Fibroblast of skin of abdomen (primary cell): ENCODE data around the gene TEKT5.
"Not testable (repeated sequence)": the region's sequence is repeated elsewhere in the genome, so short reads cannot be mapped to it uniquely, and the experiment has no call there.

Experiments
- DNase-seq: peaks from one replicate; pipeline ENCODE4 v3.0.0-alpha.2; 2013

The TEKT5 gene

DNA sequence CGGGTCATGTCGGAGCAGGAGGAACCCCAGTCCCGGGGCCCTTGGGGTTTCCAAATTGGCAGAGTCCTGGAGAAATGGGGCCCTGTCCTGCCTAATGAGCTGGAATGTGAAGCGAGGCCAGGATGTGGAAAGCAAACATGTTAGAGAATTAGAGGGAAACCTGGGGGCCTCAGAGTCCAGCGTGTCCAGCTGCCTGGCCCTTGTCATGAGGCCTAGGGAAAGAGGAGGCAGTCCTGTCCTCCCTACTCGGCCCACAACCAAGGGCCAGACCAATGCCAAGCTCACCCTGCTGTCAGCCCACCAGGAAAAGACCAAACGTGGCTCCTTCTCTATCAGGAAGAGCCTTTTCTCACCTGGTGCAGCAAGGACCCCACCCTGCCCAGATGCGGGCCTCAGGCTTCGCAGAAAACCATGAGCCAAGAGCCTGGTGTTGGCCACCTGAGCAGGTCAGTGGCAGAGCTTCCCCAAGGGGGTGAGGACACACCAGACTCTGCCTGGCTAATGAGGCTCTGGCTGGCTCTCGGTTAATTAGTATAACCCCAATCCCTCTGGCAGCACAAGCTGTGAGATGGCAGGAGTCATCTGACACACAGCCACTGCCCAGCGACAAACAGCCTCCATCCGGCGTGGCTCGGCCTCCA lies 10.1 kb downstream of the TEKT5 start:
- DNase-seq, result no peak

- no peak for DNase-seq
These were observed 11.6 kb downstream of the TEKT5 start for GRCh38 chr16:10683170-10683569.

DNA sequence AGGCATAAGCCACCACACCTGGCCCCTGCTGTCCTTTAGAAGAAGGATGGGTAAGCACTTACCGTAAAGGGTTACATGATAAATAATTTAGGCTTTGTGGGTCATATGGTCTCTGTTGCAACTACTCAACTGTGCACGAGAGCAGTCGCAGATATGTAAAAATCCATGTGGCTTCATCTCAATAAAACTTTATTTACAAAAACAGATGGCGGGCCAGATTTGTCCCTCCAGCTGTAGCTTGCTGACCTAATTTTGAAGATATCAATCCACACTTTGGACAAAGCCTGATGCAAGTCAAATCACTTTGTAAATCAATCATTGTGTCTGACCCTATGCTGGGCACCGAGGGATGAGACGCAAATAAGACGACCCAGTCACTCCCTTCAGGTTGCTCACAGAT lies 12.1 kb downstream of the TEKT5 start:
- no peak for DNase-seq

DNA sequence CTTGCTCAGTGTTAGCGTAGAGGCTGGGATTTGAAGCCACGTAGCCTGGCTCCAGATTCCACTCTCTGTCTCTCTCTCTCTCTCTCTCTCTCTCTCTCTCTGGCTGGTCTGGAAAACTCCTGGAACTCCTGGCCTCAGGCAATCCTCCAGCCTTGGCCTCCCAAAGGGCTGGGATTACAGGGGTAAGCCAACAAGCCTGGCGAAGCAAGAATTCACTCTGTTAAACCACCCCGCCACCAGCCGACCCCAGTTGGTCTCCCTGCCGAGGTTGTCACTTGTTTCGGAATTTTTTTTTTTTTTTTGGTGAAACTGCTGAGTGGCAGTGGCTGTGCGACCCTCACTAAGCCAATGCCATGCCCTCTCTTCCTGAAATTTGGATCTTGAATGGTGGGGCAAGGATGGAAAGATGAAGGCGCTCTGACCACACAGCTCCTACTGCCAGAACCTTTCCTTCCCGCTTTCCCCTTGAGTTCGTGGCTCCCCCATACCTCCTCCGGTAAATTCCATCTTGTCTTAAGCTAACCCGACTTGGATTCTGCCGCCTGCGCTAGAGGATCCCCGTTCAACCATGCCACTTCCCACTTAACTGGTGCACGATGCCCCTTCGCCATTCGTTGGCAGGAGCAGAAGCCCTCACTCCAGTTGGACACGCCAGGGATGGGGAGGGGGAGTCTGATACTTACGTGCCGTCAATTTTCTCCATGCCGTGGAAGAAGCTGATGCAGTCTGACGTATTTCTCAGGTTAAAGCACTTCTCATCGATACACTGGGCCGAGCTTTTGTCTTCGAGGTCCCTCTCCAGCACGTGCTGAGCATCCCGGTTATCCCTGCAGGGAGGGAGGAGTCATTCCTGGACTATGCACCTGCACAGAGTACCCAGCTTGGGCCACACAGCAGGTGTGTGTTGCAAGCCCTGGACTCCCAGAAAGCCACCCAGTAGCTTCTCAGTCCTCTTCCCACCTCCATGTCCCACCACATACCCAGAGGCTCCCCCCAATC lies 13.1 kb downstream of the TEKT5 start:
- DNase-seq, result no peak

DNA sequence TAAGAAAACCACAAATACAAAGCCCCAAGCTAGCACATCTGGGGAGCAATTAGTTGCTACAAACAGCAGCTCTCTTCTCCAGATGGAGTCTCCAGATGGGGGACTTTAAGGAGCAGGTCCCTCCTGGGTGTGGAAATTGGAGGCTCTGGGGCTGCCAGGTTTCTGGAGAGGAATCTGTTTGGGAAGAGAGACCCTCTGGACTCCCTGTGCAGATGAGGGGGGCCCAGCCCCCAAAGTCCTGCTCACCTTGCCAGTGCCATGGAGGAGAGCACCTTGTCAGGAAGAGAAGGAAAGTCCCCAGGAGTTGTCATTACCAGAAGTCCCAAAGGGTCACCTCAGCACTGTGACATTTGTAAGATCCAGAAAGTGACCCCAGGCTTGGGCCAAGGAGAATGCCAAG lies 14.8 kb downstream of the TEKT5 start:
- no peak for DNase-seq

- not testable (repeated sequence) for DNase-seq
These were observed 15.3 kb downstream of the TEKT5 start for GRCh38 chr16:10679441-10679840.

- no peak for DNase-seq
These were observed 16.1 kb downstream of the TEKT5 start for GRCh38 chr16:10678655-10679054.

- DNase-seq, result no peak
These were observed 18.4 kb downstream of the TEKT5 start for GRCh38 chr16:10676284-10676683.

GRCh38 chr16:10675861-10676260 lies 18.9 kb downstream of the TEKT5 start:
- DNase-seq, result no peak

DNA sequence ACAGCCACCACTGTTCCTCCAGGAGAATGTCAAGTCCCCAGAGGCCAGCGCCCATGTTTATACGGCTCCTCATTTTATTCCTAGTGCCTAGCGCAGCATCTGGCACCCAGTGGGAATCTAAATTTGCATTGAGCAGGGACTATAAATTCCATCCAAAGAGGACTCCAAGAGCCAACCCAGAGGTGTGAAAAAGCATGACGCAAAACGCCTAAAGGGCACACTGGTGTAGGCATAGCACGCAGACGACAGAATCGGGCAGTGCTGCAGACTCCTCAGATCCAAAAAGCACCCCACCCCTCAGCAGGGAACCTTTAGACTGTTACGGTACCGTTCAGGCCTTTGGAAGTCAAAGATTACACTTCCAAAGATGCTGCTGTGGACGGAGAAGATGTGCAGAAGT lies 19.5 kb downstream of the TEKT5 start:
- no peak for DNase-seq

- no peak for DNase-seq
These were observed 23.0 kb downstream of the TEKT5 start for GRCh38 chr16:10671729-10672128.

DNA sequence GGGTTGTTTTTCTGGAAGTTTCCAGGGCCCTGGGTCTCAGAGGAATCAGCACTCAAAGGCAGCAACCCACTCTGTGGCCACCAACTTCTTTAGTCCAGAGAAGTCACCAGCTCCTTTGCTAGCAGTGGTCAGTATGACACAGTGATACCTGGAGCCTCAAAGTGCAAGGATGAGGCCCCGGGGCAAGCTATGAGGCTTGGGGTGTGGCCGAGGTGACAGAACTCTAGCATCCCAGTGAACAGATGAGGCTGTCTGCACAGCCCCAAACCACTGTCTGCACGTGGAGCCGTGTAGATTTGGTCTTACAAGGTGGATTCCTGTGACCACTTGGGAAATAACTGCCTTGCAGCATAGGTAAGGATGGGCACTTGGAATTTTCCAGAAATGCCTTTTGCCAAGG lies 24.9 kb downstream of the TEKT5 start:
- no peak for DNase-seq

- DNase-seq, result peak; percentile 22
These were observed 26.2 kb downstream of the TEKT5 start for GRCh38 chr16:10668322-10669045.

DNA sequence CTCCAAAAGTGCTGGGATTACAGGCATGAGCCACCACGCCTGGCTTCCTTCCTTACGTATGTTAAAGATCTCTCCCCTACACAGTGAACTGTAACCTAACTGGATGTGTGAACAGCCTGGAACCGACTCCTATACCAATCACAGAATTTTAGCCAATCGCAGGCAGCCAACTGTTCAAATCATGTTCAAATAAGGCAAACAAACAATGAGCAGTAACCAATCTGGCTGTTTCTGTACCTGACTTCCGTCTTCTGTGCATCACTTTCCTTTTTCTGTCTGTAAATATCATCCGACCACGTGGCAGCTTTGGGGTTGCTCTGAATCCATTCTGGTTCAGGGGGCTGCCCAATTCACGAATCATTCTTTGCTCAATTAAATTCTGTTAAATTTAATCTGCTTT lies 27.5 kb downstream of the TEKT5 start:
- no peak for DNase-seq

DNA sequence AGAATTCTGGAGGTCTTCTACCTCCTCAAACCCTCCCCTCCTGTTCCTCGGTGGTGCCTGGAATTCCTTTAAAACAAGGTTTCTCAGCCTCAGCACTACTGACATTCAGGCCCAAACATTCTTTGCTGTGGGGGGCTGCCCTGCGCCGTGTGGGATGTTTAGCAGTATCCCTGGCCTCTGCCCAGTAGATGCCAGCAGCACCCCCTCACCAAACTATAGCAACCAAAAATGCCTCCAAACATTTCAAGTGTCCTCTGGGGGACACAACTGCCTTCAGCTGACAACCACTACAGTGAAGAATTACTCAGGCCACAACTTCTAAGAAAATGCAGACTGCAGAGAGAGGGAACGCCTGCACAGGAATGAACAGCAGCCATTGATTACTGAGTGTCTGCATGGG lies 28.4 kb downstream of the TEKT5 start:
- DNase-seq, result no peak

DNA sequence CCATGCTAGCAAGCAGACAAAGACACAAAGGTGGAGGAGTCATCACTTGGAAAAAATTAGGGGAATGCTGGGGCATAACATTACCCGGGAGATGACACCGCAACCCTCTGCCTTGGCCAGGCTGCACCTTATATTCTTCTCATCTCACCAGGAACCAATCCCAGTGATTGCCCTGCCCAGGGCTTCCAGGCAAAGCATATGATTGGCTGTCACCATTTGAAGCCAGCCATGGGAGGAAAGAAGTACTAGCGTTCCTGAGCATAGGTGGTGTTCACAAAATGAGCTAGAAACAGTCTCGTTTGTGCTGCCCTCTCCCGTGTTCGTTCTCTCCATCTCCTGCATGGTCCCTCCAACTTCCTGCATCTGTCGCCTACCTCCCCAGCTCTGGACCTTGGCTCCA lies 29.6 kb downstream of the TEKT5 start:
- no peak for DNase-seq

DNA sequence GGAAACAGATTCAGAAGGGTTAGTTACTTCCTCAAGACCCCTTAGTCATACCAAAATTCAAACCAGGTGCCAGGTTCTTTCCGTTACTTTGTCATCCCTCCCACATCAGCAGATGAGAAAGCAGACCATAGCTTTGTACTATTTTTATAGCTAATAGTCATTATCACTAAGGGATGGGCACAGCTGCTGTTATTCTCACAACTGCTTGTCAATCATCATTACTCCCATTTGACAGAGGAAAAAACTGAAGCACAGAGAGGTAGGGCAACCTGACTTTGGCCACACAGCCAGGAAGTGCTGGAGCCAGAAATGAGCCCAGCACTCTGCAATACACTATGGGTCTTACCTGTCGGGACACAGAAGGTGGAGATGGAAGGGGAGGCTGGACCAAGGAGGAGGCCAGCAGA lies 30.0 kb downstream of the TEKT5 start:
- no peak for DNase-seq

DNA sequence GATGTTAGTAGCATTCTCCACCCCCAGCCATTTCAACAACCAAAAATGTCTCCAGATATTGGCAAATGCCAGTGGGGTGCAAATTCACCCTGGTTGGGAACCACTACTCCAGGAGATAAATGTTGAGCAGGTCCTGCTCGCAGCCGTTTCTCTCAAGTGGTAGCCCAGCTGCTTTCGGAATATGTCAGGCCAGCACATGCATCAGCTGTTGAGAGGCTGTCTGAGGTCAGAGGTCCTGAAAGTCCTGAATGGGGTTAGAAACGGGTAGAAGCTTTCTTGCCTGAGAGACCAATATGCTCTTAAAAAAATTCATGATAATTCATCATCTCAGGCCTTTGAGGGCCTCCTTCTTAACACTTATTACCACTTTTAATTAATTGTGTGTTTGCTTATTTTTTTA lies 31.0 kb downstream of the TEKT5 start:
- no peak for DNase-seq

GRCh38 chr16:10663146-10663545 lies 31.6 kb downstream of the TEKT5 start:
- no peak for DNase-seq

DNA sequence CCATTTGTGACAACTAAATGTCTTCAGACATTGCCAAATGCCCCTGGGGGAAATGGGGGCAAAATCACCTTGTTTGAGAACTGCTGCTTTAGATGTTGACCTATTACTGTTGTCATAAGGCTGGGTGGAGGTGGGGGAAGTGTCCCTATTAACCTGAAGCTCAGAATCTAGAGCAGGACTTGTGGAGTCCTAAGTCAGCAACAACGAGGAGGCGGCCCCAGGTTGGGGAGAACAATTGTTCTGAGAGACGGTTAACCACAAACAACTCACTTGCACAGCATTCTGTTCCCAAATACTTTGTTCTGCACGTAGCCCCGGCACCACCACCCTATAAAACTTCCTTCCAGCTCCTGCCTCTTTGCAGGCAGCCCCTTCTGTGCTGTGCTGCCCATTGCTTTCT lies 32.5 kb downstream of the TEKT5 start:
- no peak for DNase-seq

DNA sequence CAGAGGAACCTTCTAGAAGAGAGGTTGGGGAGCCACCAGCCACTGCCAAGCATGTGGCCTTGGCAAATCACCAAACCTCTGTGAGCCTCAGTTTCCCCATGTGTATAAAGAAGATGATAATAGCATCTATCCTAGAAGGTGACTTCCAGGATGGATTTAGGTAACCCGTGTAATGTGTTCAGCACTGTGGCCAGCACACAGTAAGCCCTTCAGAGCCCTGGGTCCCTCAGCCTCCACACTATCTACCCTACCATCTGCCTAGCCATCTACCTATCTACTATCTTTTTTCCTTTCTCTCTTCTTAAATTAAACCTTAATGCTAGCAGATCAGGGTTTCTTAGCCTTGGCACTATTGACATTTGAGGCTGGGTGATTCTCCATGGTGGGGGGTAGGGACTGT lies 33.0 kb downstream of the TEKT5 start:
- no peak for DNase-seq

GRCh38 chr16:10660950-10661635 lies 33.6 kb downstream of the TEKT5 start:
- no peak for DNase-seq

GRCh38 chr16:10658943-10659342 lies 35.8 kb downstream of the TEKT5 start:
- DNase-seq, result no peak
